ENCODE measurements around the gene TMEM97.
"Not testable (repeated sequence)": the region's sequence is repeated elsewhere in the genome, so short reads cannot be mapped to it uniquely, and the experiment has no call there.

Gene TMEM97
- total RNA-seq, result 4.9 to 17.5 (median 8.8) reads per million in 4 experiments

DNA sequence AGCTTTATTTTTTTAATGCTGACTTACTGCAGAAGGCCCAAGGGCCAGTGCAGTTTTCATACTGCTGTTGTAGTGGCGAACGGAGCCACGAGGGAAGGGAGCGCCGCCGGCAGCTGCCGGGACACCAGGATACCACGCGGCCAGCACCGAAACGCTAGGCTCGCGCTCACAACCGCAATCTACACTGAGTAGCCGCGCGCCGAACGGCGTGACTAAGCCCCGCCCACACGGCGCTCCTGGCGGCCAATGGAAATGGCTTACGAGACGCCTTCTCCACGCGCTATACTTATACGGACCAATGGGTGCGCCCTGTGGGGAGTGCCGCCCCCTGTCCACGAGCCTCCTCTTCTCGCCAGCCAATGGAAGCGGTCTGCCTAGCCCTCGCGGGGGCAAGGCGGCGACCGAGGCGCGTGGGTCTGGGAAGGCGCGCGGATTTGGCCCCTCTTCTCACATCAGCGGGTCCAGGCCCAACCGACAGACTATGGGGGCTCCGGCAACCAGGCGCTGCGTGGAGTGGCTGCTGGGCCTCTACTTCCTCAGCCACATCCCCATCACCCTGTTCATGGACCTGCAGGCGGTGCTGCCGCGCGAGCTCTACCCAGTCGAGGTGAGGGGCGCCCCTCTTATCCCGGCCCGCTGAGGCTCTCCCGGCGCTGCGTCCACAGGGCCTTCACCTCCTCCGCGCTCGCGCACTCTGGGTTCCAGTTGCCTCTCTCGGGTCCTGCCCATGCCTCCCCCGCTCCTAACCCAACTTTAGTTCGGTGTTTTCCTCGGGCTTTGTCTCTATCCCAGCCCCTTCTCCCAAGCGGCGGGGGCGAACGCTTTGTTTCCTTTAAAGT is at the start of gene TMEM97:
Gene TMEM97, plus strand, starts transcription at position 442 of the 839 bp plus-strand sequence. Its CDS starts 40 bp downstream, at position 482.
- peak; percentile 93 for DNase-seq

DNA sequence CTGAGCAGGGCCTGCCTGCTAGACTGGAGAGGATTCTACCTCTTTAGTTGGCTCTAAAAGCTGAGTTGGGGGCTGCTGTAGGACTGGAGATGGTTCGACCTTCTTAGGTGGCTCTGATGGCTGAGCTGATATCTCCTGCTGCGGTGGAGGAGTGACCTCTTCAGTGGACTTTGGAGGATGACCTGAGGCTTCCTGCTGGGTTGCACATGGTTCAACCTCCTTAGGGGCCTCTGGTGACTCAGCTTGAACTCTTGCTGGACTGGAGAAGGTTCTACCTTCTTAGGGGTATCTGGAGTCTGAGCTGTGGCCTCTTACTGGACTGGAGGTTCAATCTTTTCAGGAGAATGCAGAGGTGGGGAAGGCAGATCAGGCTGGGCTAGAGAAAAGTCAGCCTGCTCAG is 48.9 kb upstream of the TMEM97 start:
- DNase-seq, result no peak

DNA sequence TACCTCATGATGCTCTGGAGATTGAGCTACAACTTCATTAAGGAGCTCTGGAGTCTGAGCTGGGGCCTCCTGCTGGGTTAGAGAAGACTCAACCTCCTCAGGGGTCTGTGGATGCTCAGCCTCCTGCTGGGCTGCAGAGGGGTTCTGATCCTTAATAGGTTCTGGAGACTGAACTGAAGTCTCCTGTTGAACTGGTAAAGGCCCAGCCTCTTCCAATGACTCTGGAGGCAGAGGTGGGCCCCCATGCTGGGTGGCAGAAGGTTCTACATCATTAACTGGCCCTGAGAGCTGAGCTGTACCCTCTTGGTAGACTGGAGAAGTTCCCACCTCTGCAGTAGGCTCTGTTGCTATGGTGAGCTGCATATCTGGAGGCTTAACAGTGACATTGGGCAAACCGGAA is 48.1 kb upstream of the TMEM97 start:
- DNase-seq, result no peak

DNA sequence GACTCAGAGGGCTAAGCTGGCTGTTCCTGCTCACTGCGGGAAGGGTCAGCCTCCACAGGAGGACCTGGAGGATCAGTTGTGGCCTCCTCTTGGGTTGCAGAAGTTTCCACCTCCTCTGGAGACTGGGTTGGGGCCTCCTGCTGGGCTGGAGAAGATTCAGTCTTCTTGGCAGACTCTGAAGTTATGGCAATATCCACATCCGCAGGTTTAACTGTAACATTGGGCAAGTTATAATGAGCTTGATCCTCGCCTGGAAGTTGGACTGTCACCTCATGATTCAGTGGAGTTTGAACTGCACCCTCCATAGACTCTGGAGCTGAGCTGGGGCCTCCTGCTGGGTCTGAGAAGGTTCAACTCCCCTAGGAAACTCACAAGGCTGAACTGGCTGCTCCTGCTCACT is 47.6 kb upstream of the TMEM97 start:
- DNase-seq, result no peak

DNA sequence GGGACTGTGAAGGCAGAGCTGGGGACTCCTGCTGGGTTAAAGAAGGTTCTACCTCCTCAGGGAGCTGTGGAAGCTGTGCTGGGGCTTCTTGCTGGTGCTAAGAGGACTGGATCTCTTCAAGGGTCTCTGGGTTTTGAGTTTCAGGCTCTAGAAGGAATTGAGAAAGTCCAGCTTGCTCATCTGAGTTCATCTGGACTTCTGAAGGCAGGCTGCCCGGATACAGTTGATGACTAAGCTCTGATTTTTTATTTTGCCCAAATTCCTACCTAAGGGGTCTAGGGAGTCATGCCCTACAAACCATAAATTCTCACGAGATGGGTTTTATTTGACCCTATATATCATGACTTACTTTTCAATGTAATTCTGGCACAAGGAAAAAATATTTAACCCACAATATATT is 46.8 kb upstream of the TMEM97 start:
- no peak for DNase-seq

DNA sequence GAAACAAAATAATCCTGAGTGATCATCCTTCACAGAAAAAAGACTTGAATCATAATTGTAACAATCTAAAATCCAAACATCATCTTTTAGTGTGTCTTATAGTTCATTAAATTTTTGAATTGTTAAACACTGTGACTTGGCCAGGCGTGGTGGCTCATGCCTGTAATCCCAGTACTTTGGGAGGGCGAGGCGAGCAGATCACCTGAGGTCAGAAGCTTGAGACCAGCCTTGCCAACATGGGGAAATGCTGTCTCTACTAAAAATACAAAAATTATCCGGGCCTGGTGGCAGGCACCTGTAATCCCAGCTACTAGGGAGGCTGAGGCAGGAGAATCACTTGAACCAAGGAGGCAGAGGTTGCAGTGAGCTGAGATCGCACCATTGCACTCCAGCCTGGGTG is 45.7 kb upstream of the TMEM97 start:
- DNase-seq, result not testable (repeated sequence)

DNA sequence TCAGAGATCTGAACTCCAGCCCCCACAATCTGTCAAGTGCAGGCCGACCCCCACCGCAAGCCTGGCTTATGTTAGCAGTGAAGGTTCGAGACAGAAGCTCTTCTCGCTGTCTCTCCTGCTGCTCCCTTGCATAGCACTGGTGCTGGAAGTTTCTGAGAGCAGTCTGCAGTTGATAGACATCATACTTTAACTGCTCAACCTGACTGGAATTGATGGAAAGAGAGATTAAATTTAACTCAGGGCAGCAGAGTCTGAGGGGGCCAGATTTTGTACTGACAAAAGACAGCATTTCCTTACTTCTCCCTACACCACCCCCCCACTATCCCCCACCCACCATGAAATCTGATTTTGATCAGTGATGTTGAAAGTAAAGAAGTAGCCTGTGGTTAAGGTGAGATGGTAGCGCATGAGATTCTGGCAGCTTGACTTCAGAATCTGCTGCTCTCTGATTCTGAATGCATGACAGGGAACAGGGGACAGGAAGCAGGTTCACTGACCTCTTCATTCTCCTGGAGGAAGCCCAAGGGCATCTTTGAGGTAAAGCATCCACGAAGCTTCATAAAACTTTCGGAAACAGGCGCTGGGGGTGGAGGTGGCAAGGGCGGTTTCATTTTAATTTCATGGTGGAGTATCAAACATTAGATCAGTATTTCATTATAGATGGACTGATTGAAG is 44.3 kb upstream of the TMEM97 start:
- DNase-seq, result no peak

DNA sequence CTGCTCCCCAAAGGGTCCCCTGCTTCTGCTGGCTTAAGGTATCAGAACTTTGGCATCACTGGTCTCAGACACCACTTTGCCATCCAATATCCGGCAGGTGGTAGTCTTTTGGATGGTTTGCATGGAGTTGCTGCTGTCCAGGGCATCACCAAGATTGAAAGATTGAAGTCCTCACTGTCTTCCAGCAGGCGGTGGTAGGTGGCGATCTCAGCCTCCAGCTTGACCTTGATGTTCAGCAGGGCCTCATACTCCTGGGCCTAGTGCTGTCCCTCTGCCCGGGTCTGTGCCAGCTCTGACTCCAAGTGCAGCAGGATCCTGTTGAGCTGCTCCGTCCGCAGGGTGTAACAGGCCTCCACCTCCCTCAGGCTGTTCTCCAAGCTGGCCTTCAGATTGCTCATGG is 43.0 kb upstream of the TMEM97 start:
- no peak for DNase-seq

DNA sequence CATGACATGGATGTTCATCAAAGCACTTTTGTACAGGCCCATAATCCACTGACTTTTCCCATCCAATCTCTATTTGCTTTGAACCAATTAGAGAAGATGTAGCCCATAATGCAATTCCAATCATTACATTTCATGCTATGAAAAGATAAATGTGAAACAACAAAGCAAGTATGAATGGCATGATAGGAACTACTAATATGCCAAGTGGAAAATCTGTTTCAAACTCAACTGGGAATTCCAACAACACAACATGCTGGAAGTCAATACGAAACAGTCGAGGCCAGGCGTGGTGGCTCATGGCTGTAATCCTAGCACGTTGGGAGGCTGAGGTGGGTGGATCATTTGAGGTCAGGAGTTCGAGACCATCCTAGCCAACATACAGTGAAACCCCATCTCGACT is 39.6 kb upstream of the TMEM97 start:
- no peak for DNase-seq

DNA sequence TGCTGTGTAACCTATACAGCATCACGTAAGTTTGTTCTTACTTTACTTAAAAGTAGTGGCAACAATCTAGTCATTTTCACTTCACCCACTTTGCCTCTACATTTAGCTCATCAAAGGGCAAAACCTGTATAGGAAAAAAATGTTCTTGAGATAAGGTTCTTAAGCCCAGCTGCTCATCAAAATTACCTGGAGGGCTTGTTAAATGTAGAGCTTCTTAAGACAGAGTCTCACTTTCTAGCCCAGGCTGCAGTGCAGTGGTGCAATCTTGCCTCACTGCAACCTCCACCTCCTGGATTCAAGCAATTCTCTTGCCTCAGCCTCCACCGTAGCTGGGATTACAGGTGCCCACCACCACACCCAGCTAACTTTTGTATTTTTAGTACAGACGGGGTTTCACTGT is 38.2 kb upstream of the TMEM97 start:
- DNase-seq, result no peak

DNA sequence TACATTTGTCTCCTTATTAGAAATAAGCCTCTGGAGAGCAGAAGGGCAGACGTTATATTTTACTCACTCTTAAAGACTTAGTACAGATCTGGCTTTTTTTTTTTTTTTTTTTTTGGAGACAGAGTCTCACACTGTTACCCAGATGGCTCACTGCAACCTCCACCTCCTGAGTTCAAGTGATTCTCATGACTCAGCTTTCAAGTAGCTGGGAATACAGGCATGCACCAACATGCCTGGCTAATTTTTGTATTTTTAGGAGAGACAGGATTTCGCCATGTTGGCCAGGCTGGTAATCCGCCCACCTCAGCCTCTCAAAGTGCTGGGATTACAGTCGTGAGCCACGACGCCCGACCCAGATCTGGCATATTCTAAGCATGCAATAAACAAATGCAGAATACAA is 36.4 kb upstream of the TMEM97 start:
- DNase-seq, result no peak

DNA sequence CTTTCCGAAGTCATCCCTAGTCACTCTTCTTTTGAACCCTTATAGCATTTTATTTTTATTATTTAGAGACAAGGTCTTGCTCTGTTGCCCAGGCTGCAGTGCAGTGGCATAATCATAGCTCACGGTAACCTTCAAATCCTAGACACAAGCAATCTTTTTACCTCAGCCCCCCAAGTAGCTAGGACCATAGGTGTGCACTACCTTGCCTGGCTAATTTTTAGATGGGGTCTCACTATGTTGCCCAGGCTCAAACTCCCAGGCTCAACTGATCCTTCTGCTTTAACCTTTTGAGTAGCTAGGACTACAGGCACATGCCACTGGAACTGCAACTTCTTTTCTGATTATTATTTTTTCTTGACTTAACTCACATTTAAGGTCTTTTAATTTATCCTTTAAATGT is 33.0 kb upstream of the TMEM97 start:
- no peak for DNase-seq

DNA sequence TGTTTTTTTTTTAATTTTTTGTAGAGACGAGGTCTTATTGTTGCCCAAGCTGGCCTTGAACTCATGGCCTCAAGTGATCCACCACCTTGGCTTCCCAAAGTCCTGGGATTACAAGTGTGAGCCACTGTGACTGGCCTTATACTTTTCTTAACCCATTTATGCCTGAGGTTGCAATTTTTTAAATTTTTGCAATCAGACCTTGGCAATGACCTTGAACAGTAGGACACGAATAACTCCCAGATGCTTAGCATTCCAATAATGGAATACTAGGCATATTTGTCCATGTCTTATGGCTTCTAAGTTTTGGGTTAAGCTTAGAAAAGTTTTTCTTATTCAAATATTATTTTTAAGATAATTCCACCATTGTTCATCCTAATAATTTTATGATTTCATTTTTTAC is 28.3 kb upstream of the TMEM97 start:
- DNase-seq, result no peak

DNA sequence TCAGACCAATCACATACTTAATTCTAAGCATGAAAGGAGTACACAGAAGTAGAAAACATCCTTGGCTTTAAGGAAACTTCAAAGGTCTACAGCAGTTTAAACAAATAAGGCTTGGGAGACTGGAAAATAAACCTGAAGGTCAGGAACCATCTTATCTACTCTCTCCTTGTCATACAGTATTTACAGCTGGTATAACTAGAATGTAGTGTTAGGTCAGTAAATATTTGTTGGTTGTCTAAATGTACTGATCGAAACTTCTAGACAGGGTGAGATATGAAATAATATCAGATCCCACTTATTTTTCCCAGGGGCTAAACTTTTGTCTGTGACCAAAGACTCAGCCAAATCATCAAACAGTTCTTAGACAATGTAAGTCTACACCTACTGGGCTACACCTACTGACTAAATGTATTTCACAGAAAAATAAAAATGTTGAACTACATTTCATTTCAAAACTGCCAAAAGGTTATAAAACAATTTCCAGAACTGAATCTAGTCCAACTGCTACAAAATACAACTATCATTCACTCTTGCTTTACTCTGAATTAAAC is 27.1 kb upstream of the TMEM97 start:
- no peak for DNase-seq

DNA sequence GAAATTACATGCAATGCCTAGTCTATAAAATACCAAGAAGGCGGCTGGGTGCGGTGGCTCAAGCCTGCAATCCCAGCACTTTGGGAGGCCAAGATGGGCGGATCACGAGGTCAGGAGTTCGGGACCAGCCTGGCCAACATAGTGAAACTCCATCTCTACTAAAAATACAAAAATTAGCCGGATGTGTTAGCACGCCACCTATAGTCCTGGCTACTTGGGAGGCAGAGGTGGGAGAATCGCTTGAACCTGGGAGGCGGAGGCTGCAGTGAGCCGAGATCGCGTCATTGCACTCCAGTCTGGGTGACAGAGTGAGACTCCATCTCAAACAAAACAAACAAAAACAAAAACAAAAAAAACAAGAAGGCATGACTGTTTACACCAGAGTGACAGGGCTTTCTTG is 26.1 kb upstream of the TMEM97 start:
- not testable (repeated sequence) for DNase-seq

DNA sequence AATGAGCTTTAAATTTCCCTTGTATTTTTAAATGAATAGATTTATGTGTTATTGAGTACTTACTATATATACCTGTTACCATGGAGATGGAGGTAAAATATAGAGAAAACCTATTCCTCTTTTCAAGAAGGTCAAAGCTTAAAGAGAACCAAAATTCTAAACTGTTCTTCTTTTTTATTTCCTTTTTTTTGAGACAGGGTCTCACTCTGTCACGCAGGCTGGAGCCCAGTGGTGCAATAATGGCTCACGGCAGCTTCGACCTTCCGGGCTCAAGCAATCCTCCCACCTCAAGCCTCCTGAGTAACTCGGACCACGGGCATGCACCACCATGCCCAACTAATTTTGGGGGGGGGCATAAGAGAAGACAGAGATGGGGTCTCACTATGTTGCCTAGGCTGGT is 25.0 kb upstream of the TMEM97 start:
- DNase-seq, result no peak

DNA sequence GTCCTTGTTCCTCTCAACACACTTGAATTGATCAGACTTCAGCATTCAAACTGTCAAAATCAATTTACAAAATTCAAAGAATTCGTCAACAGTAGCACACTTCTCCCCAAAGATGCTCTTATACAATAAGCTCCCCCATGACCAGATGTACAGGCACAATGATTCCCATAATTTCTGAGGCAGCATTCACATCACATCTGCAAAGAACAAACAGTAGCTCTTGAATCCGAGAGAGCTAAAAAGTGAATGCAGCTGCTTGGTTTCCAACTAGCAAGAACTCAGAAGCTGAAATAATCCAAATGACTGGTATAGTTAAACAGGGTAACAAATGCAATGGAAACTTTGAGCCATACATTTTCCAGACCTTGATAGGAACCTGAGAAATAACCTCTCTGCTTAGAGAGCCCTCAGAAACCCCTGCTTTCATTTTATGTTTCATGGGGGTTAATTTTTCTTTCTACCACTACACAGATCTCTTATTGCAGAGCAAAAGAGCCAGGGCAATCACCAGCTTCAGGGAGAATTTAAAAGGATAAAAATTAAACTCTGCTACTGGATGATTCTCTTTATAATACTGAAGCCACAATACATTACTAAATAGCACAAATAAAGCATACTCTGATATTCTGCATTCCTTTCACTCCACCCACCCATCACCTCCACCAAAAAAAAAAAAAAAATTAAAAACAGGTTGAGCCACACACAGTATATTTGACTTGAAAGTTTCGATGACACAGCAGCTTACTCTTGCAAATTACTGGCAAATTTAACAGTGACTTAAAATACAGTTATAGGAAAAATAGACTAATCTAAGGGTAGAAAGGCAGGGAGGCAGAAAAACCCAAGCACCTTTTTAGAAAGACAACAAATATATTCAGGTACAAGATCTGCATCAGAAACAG is 23.1 kb upstream of the TMEM97 start:
- no peak for DNase-seq

DNA sequence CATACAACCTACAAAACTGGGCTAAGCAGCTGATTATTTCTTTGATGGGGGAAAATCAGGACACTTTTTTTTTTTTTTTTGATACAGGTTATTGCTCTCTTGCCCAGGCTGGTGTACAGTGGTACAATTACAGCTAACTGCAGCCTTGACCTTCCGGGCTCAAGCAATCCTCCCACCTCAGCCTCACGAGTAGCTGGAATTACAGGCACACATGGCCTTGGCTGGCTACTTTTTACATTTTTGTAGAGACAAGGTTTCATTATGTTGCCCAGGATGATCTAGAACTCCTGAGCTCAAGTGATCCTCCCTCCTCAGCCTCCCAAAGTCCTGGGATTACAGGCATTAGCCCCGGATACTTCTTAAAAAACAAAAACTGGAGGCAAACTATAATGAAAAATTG is 20.6 kb upstream of the TMEM97 start:
- DNase-seq, result no peak

DNA sequence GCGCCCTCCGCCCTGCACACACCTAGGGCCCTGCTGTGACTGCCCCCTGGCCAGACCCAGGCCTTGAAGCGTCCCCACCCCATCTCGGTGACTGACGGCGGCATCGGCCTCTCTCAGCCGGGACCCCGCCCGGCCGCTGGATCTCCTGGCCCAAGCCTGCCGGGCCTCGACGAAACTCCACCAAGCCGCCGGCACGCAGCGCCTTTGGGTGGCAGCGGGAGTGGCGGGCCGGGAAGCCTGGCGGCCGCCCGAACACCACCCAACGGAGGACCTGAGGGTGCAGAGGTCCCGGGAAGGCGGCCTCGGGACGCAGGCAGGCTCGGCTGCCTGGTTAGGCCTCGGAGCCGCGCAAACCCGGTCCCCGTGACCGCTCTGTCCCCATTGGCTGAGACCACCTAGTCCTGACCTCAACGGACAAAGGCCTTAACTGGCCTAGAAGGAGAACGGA is 12.0 kb upstream of the TMEM97 start:
- no peak for DNase-seq

DNA sequence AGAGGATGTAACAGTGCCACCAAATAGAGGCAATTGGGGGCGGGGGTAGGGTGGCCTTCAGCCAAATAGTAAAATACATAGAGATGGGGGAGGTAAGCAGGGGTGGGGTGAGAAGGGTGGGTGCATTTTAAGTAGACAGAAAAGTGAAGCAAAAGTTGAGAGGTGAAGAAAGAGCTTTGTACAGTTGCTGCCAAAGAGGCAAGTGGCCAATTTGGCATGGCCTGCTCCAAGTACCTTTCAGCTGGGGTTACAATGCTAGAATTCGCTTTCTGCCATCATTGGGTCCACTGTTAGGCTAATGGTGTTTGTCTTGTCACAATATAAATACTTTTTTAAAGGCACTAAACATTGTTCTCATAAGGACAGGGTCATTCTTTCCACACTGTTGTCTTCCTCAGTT is 5.2 kb upstream of the TMEM97 start:
- no peak for DNase-seq

DNA sequence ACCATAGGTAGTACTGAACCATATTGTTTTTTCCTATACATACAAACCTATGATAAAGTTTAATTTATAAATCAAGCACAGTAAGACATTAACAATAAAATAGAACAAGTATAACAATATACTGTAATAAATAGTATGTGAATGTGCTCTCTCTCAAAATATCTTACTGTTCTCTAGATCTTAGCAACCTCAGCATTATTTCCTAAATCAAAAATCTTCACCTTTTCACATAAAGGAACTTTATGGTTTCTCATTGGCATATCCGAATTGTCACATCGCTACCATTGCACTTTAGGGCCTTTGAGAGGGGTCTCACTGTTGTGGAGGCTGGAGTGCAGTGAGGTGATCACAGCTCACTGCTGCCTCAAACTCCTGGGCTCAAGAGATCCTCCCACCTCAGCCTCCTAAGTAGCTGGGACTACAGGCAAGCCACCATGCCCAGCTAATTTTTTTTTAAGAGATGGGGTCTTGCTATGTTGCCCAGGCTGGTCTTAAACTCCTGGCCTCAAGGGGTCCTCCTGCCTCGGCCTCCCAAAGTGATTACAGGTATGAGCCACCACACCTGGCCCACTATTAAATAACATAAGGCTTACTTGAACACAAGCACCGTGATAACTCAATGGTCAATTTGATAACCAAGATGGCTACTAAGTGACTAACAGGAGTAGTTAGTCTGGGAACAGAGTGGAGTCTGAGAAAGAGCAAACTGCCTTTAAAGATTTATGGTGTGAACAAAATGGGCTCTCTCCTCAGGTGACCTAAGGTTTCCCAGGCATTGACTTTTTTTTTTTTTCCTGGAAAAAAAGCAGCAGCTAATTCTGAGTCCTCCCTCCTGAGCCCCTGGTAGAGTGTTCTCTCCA is 2.9 kb upstream of the TMEM97 start:
- no peak for DNase-seq

Measured in effector CD8-positive, alpha-beta T cell (primary cell).